GM21360 (cell line): Measurements from ENCODE around the gene DZIP1.
"Not testable (repeated sequence)": the region's sequence is repeated elsewhere in the genome, so short reads cannot be mapped to it uniquely, and the experiment has no call there.

Source experiments
- ATAC-seq: cut with Tn5 transposase; IDR thresholded peaks from one replicate; pipeline ENCODE4 v1.9.1; 2021; ENCODE audit warnings: mild to moderate bottlenecking, moderate library complexity; ENCODE audit not compliant: unreplicated experiment

The DZIP1 gene

DNA sequence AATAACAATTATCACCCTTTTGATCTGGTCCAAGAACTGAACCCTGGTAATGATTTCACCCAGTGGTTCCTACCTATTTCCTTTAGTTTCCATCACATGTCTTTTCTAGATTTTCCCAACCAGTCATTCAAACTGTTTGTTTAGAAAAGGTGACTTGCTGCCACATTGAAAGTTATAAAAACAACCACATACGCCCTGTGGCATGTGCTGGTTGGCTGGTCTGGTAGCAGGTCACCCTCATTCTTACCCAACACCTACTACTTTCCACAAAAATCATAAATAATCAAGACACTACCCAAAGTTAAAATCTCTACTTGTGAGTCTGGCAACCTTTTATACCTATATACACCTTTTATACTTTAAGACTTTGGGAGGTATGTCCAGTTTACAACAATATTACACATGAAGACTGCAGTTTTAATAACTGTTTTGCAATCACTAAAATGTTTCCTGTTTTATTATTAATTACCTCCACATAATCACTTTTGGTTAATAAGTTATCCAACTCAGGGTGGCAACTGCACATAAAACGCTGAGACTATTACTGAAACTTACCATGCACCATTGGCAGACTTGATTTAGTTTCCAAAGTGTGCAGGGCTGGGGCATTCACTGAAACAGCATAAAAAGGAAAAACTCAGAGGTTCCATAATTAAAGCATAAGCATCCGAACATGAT is 38.9 kb downstream of the DZIP1 start:
- ATAC-seq, result no peak

- ATAC-seq, result no peak
These were observed 40.0 kb downstream of the DZIP1 start for GRCh38 chr13:95604556-95604915.

- no peak for ATAC-seq
These were observed 40.5 kb downstream of the DZIP1 start for GRCh38 chr13:95603887-95604555.

GRCh38 chr13:95601906-95602305 is 42.6 kb downstream of the DZIP1 start:
- ATAC-seq, result no peak

DNA sequence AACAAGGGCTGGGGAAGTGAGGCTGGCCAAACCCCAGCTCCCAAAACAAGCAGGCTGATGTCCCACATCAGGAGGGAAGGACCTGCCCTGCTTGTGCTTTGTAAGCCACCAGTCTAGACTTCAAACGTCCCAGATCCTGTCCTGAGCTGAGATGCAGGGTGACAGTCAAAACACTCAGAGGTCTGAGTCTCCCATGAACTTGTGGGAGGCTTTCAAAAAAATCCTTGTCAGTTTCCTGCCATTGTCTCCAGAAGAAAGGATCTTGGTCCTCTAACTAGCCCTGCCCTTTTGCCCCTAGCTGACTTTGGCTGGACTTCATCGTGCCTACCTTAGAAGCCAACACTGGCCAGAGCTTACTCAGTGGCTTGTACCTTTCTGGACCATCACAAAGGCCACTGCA is 43.3 kb downstream of the DZIP1 start:
- ATAC-seq, result no peak

- no peak for ATAC-seq
These were observed 47.8 kb downstream of the DZIP1 start for GRCh38 chr13:95596701-95597100.

- ATAC-seq, result no peak
These were observed 51.0 kb downstream of the DZIP1 start for GRCh38 chr13:95593462-95593861.

DNA sequence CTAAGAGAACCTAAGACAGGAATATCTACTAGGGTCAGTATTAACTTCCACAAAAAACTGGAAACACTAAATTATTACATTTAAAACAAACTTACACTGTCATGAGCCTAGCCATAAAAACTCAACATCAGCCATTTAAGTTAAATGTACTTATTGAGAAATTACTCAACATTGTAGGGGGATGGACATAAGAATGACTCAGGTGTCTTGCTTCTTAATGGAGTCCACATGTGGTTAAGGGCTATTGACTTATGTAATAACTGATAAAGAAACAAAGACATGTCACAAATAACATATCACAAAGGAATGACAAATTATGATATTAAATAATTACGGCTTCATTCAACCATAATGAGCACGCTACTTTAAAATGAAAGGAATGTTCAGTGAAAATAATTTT is 55.8 kb downstream of the DZIP1 start:
- no peak for ATAC-seq

DNA sequence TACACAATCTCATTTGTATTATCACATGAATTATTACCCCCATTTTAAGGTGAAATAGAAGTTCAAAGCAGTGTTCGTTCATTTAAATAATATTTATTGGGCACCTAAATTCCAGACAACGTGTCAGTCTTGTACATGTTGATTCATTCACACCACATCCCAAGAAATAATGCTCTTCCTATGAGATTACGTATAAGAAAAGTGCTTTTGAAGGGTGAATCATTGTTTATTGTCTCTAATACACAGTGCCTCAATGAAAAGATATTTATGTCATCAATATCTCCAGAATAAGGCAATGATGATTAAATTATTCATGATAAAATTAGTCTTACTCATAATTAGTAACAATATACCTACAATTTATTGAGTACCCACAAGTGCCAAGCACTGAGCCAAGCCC is 56.4 kb downstream of the DZIP1 start:
- ATAC-seq, result no peak

DNA sequence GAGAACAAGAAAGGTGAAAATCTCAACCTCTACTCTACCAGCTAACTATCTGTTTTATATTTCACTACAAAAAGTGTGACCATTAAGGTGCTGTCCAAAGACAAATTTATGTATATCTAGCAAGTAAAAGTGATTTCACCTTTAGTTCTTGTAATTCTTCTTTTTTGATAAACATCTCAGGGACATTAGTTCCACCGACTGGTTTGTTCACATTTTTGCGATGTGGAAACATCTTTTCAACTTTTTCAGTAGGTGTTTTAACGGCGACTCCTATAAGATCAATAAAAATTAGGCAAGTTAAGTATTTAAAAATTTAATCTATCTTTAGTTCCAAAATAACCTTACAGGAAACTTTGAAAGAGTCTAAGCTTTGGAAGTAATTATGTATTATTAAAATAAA is 58.6 kb downstream of the DZIP1 start:
- no peak for ATAC-seq

- peak; percentile 98 for ATAC-seq
These were observed 65.2 kb downstream of the DZIP1 start for GRCh38 chr13:95579303-95579702.

- ATAC-seq, result no peak
These were observed 71.3 kb downstream of the DZIP1 start for GRCh38 chr13:95573221-95573620.

GRCh38 chr13:95571941-95572340 is 72.6 kb downstream of the DZIP1 start:
- ATAC-seq, result no peak

GRCh38 chr13:95570016-95570415 is 74.5 kb downstream of the DZIP1 start:
- no peak for ATAC-seq

- ATAC-seq, result no peak
These were observed 76.4 kb downstream of the DZIP1 start for GRCh38 chr13:95568131-95568530.

DNA sequence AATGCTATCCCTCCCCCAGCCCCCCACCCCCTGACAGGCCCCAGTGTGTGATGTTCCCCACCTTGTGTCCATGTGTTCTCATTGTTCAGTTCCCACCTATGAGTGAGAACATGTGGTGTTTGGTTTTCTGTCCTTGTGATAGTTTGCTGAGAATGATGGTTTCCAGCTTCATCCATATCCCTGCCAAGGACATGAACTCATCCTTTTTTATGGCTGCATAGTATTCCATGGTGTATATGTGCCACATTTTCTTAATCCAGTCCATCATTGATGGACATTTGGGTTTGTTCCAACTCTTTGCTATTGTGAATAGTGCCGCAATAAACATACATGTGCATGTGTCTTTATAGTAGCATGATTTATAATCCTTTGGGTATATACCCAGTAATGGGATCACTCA is 78.7 kb downstream of the DZIP1 start:
- ATAC-seq, result not testable (repeated sequence)

DNA sequence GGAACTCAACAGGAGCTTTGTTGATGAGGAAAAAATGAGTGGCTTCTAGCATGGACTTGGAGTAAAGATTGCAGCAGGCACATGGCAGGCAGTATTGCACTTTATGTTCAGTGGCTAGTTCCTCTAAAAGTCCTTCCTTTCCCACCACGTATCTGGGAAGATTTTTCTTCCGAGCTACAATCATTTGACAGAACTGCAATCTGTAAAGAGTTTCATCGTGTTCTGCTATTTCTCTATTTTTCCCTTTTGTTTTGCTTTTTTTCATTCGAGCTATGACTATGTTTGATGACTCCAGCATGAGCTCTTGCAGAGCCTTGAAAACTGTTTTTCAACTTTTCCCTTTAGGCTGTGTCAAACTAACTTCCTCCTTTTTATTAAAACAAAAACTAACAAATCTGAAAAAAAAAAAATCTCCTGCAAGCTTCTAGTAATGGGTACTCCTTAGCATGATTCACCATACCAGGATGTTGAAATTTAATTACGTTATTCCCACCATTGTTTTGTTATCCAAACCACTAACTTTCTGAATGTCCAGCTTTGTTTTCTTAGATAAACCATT is 79.7 kb downstream of the DZIP1 start:
- no peak for ATAC-seq

GRCh38 chr13:95564091-95564490 is 80.4 kb downstream of the DZIP1 start:
- ATAC-seq, result no peak

- no peak for ATAC-seq
These were observed 84.1 kb downstream of the DZIP1 start for GRCh38 chr13:95560387-95560786.

GRCh38 chr13:95559100-95559499 is 85.4 kb downstream of the DZIP1 start:
- no peak for ATAC-seq

- no peak for ATAC-seq
These were observed 87.5 kb downstream of the DZIP1 start for GRCh38 chr13:95557013-95557412.

- no peak for ATAC-seq
These were observed 90.7 kb downstream of the DZIP1 start for GRCh38 chr13:95553581-95554385.
